SK-N-SH treated with all-trans-retinoic acid at 6 μM for 48 hours (cell line): Measurements from ENCODE around the gene C5AR2.

Experiments used
- ARNTL ChIP-seq: fragments of 450-650 bp; formaldehyde crosslinking; IDR thresholded peaks from 2 replicates; pipeline ENCODE4 v1.5.0; 2020; ENCODE audit warnings: low read depth, mild to moderate bottlenecking, moderate library complexity, borderline replicate concordance
- BACH2 ChIP-seq: fragments of 250-450 bp; sonication (Bioruptor Pico); IDR thresholded peaks from 2 replicates; pipeline ENCODE4 v1.9.0; 2021; ENCODE audit warnings: mild to moderate bottlenecking, borderline replicate concordance
- ESRRG ChIP-seq: fragments of 250-450 bp; sonication (Bioruptor Pico); IDR thresholded peaks from 2 replicates; pipeline ENCODE4 v1.6.1; 2021; ENCODE audit warnings: mild to moderate bottlenecking
- OSR1 ChIP-seq: fragments of 250-450 bp; sonication (Bioruptor Pico); IDR thresholded peaks from 2 replicates; pipeline ENCODE4 v1.8.0; 2022; ENCODE audit warnings: moderate library complexity, mild to moderate bottlenecking, inconsistent platforms
- PPARA ChIP-seq: fragments of 250-450 bp; sonication (Bioruptor Pico); IDR thresholded peaks from 2 replicates; pipeline ENCODE4 v1.5.0; 2020; ENCODE audit warnings: mild to moderate bottlenecking, borderline replicate concordance
- RARB ChIP-seq: fragments of 250-450 bp; sonication (Bioruptor Pico); IDR thresholded peaks from 2 replicates; pipeline ENCODE4 v1.8.0; 2021; ENCODE audit warnings: mild to moderate bottlenecking, moderate library complexity
- ZFP3 ChIP-seq: fragments of 250-450 bp; sonication (Bioruptor Pico); IDR thresholded peaks from 2 replicates; pipeline ENCODE4 v1.5.0; 2020; ENCODE audit warnings: mild to moderate bottlenecking, moderate library complexity
- ZFP30 ChIP-seq: fragments of 450-650 bp; formaldehyde crosslinking; IDR thresholded peaks from 2 replicates; pipeline ENCODE4 v1.5.0; 2022; ENCODE audit warnings: mild to moderate bottlenecking, moderate library complexity
- TF ChIP-seq, protein P1 (sequence below): fragments of 250-450 bp; sonication (Bioruptor Pico); IDR thresholded peaks from 2 replicates; pipeline ENCODE4 v1.5.1; 2020; ENCODE audit warnings: low read depth, mild to moderate bottlenecking, moderate library complexity
- TF ChIP-seq, protein P2 (sequence below): fragments of 250-450 bp; sonication (Bioruptor Pico); IDR thresholded peaks from 2 replicates; pipeline ENCODE4 v1.5.1; 2021; ENCODE audit warnings: mild to moderate bottlenecking, moderate library complexity

DNA sequence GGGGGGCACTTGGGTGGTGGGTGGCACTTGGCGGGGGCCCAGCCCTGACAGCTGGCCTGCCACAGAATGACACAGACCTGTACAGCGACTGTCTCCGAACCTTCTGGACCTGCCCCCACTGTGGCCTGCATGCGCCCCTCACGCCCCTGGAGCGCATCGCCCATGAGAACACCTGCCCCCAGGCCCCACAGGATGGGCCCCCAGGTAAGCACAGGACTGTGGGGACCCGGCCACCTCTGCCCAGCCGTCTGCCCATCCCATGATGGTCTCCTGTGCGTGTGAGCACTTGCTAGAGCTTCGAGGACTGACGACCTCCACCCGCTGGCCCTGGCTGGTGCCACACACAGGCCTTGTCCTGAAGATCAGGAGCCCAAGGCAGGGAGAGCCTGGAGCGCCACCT lies 49.1 kb downstream of the C5AR2 start:
- TF ChIP-seq PPARA (CRISPR knock-in tag) (no peak), ARNTL (CRISPR knock-in tag) (no peak), ZFP30 (no peak), BACH2 (CRISPR knock-in tag) (no peak), RARB (CRISPR knock-in tag) (no peak), ESRRG (no peak), ZFP3 (no peak), OSR1 (CRISPR knock-in tag) (no peak)
- TF ChIP-seq, protein P1, sequence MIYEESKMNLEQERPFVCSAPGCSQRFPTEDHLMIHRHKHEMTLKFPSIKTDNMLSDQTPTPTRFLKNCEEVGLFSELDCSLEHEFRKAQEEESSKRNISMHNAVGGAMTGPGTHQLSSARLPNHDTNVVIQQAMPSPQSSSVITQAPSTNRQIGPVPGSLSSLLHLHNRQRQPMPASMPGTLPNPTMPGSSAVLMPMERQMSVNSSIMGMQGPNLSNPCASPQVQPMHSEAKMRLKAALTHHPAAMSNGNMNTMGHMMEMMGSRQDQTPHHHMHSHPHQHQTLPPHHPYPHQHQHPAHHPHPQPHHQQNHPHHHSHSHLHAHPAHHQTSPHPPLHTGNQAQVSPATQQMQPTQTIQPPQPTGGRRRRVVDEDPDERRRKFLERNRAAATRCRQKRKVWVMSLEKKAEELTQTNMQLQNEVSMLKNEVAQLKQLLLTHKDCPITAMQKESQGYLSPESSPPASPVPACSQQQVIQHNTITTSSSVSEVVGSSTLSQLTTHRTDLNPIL (CRISPR knock-in tag) = no peak
- TF ChIP-seq, protein P2, sequence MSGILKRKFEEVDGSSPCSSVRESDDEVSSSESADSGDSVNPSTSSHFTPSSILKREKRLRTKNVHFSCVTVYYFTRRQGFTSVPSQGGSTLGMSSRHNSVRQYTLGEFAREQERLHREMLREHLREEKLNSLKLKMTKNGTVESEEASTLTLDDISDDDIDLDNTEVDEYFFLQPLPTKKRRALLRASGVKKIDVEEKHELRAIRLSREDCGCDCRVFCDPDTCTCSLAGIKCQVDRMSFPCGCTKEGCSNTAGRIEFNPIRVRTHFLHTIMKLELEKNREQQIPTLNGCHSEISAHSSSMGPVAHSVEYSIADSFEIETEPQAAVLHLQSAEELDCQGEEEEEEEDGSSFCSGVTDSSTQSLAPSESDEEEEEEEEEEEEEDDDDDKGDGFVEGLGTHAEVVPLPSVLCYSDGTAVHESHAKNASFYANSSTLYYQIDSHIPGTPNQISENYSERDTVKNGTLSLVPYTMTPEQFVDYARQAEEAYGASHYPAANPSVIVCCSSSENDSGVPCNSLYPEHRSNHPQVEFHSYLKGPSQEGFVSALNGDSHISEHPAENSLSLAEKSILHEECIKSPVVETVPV (CRISPR knock-in tag) = no peak
